ENCODE measurements around the gene PDIK1L. TPM values are rescaled to one million over a fixed set of nuclear protein-coding genes. Genes with fewer than 3 reads are reported as not detected.

The PDIK1L gene
- total and polyA plus RNA-seq, 9 of the 15 experiments (the other 6 are each of a cell fraction or from before 2014, with no cell fraction given), result 12.8 to 30.2 (median 21.5) TPM

DNA sequence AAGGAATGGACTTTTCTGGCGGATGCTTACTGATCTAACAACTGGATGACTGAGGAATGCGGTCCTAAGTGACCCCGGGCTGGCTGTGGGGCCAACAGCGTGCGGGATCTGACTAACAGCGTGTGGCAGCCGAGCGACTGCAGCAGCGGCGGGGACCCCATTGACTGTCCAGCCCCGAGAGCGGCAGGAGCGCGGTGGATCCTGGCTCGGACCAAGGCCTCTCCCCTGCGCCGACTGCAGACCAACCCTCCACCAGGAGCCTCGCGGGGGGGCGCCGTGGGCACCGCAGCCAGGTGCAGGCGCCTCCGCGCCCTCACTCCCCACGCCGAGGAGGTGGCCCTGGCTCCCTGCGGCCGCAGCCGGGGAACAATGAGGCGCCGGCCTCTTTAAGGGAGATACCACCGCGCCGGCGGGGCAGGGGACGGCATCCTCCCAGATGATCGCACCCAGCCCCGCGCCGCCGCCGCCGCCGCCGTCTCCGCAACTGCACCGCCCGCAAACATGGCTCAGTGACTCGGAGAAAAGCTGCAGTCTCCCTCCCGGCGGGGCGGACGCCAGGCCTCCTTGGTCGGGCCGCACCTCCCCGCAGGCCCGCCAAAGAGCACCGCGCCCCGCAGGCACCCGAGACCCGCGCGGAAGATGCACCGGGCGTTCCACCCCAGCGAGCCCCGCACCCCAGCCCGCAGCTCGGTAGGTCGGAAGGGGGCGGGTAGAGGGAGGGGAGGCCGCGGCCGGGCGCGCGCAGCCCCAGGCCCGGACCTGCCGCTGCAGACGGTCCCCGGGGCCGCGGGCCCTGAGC, 694 bp upstream of the PDIK1L start (continued):
- TF ChIP-seq, protein P1, sequence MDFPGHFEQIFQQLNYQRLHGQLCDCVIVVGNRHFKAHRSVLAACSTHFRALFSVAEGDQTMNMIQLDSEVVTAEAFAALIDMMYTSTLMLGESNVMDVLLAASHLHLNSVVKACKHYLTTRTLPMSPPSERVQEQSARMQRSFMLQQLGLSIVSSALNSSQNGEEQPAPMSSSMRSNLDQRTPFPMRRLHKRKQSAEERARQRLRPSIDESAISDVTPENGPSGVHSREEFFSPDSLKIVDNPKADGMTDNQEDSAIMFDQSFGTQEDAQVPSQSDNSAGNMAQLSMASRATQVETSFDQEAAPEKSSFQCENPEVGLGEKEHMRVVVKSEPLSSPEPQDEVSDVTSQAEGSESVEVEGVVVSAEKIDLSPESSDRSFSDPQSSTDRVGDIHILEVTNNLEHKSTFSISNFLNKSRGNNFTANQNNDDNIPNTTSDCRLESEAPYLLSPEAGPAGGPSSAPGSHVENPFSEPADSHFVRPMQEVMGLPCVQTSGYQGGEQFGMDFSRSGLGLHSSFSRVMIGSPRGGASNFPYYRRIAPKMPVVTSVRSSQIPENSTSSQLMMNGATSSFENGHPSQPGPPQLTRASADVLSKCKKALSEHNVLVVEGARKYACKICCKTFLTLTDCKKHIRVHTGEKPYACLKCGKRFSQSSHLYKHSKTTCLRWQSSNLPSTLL (IDR thresholded peaks at IDR 0.05), result no peak
- TF ChIP-seq FOXK1 (CRISPR knock-in tag; IDR thresholded peaks at IDR 0.05; ENCODE audit: borderline replicate concordance) (no peak; the same call in 1 of the 2 replicates), HNRNPL (IDR thresholded peaks at IDR 0.05; ENCODE audit: low read depth, low read length) (peak; percentile 87), ZNF124 (CRISPR knock-in tag; IDR thresholded peaks at IDR 0.05) (no peak), CBX8 (IDR thresholded peaks at IDR 0.05; ENCODE audit: borderline replicate concordance, extremely low read depth, low read depth, low read length, poor library complexity, severe bottlenecking) (no peak), HDAC6 (IDR thresholded peaks at IDR 0.05; ENCODE audit: low read depth, low read length) (no peak), ZBTB17 (CRISPR knock-in tag; IDR thresholded peaks at IDR 0.05) (peak; percentile 84), CSDE1 (IDR thresholded peaks at IDR 0.05) (no peak), ZNF75A (CRISPR knock-in tag; IDR thresholded peaks at IDR 0.05) (no peak), SIX5 (IDR thresholded peaks at IDR 0.05; ENCODE audit: borderline replicate concordance in 1 of 2, insufficient read depth in 1 of 2, low read depth in 1 of 2, low read length in 2 of 2) (no peak), ZKSCAN3 (CRISPR knock-in tag; IDR thresholded peaks at IDR 0.05) (no peak), OTX1 (CRISPR knock-in tag; IDR thresholded peaks at IDR 0.05) (no peak), ZBTB1 (CRISPR knock-in tag; IDR thresholded peaks at IDR 0.05; ENCODE audit: borderline replicate concordance, low read depth) (peak; percentile 98), ZNF431 (CRISPR knock-in tag; IDR thresholded peaks at IDR 0.05) (peak; percentile 62; the same call in 1 of the 2 replicates), KDM2B (CRISPR knock-in tag; IDR thresholded peaks at IDR 0.05) (peak; percentile 56), GTF2F1 (IDR thresholded peaks at IDR 0.05; ENCODE audit: low read depth, low read length) (no peak), NBN (IDR thresholded peaks at IDR 0.05; ENCODE audit: low read depth) (0 out of 2 replicates have a peak, but pooled peaks have one; percentile 38), ZNF668 (CRISPR knock-in tag; IDR thresholded peaks at IDR 0.05) (no peak), TFAM (CRISPR knock-in tag; conservative IDR thresholded peaks at IDR 0.05) (no peak)
- TF ChIP-seq, protein P2, sequence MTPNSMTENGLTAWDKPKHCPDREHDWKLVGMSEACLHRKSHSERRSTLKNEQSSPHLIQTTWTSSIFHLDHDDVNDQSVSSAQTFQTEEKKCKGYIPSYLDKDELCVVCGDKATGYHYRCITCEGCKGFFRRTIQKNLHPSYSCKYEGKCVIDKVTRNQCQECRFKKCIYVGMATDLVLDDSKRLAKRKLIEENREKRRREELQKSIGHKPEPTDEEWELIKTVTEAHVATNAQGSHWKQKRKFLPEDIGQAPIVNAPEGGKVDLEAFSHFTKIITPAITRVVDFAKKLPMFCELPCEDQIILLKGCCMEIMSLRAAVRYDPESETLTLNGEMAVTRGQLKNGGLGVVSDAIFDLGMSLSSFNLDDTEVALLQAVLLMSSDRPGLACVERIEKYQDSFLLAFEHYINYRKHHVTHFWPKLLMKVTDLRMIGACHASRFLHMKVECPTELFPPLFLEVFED (CRISPR knock-in tag; conservative IDR thresholded peaks at IDR 0.05), result no peak
- TF ChIP-seq, protein P3, sequence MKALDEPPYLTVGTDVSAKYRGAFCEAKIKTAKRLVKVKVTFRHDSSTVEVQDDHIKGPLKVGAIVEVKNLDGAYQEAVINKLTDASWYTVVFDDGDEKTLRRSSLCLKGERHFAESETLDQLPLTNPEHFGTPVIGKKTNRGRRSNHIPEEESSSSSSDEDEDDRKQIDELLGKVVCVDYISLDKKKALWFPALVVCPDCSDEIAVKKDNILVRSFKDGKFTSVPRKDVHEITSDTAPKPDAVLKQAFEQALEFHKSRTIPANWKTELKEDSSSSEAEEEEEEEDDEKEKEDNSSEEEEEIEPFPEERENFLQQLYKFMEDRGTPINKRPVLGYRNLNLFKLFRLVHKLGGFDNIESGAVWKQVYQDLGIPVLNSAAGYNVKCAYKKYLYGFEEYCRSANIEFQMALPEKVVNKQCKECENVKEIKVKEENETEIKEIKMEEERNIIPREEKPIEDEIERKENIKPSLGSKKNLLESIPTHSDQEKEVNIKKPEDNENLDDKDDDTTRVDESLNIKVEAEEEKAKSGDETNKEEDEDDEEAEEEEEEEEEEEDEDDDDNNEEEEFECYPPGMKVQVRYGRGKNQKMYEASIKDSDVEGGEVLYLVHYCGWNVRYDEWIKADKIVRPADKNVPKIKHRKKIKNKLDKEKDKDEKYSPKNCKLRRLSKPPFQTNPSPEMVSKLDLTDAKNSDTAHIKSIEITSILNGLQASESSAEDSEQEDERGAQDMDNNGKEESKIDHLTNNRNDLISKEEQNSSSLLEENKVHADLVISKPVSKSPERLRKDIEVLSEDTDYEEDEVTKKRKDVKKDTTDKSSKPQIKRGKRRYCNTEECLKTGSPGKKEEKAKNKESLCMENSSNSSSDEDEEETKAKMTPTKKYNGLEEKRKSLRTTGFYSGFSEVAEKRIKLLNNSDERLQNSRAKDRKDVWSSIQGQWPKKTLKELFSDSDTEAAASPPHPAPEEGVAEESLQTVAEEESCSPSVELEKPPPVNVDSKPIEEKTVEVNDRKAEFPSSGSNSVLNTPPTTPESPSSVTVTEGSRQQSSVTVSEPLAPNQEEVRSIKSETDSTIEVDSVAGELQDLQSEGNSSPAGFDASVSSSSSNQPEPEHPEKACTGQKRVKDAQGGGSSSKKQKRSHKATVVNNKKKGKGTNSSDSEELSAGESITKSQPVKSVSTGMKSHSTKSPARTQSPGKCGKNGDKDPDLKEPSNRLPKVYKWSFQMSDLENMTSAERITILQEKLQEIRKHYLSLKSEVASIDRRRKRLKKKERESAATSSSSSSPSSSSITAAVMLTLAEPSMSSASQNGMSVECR (CRISPR knock-in tag; IDR thresholded peaks at IDR 0.05), result 0 out of 2 replicates have a peak, but pooled peaks have one; percentile 23
